HG03354 (cell line): ENCODE data around the gene MYBBP1A.
"Not testable (repeated sequence)": the region's sequence is repeated elsewhere in the genome, so short reads cannot be mapped to it uniquely, and the experiment has no call there.

ENCODE experiments used
- ATAC-seq: cut with Tn5 transposase; IDR thresholded peaks from one replicate; pipeline ENCODE4 v1.9.1; 2021; ENCODE audit warnings: mild to moderate bottlenecking; ENCODE audit not compliant: unreplicated experiment, poor library complexity, severe bottlenecking

MYBBP1A gene, protein sequence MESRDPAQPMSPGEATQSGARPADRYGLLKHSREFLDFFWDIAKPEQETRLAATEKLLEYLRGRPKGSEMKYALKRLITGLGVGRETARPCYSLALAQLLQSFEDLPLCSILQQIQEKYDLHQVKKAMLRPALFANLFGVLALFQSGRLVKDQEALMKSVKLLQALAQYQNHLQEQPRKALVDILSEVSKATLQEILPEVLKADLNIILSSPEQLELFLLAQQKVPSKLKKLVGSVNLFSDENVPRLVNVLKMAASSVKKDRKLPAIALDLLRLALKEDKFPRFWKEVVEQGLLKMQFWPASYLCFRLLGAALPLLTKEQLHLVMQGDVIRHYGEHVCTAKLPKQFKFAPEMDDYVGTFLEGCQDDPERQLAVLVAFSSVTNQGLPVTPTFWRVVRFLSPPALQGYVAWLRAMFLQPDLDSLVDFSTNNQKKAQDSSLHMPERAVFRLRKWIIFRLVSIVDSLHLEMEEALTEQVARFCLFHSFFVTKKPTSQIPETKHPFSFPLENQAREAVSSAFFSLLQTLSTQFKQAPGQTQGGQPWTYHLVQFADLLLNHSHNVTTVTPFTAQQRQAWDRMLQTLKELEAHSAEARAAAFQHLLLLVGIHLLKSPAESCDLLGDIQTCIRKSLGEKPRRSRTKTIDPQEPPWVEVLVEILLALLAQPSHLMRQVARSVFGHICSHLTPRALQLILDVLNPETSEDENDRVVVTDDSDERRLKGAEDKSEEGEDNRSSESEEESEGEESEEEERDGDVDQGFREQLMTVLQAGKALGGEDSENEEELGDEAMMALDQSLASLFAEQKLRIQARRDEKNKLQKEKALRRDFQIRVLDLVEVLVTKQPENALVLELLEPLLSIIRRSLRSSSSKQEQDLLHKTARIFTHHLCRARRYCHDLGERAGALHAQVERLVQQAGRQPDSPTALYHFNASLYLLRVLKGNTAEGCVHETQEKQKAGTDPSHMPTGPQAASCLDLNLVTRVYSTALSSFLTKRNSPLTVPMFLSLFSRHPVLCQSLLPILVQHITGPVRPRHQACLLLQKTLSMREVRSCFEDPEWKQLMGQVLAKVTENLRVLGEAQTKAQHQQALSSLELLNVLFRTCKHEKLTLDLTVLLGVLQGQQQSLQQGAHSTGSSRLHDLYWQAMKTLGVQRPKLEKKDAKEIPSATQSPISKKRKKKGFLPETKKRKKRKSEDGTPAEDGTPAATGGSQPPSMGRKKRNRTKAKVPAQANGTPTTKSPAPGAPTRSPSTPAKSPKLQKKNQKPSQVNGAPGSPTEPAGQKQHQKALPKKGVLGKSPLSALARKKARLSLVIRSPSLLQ (N-terminal part only)

DNA sequence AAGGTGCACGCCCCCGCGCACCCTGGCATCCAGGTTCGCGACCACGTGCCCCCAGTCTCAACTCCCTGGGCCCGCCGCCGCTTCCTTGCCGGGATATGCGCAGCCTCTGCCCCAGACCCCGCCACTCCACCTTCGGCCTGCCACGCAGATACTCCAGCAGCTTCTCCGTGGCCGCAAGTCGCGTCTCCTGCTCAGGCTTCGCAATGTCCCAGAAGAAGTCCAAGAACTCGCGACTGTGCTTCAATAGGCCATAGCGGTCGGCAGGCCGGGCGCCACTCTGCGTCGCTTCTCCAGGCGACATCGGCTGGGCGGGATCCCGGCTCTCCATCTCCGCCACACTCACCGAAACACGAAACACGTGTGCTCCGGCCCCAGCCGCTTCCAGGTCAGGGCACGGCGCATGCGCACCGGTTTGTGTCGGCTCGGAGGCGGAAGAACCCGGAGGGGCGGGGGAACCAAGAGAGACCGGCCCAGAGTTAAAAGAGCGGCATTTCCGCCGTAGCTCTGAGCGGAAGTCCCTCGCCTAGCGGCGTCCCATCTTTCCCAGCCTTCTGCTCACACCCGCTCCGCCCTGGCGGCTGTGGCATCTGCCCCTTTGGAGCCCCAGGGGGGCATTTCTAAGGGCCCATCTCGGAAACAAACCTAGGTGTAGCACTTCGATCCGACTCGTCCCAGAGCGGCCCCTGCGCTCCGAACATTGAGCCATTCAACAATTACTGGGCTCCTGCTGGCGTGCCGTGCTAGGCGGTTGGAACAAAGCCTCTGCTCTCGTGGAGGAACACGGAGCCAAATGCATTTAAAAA lies at the start of gene MYBBP1A:
Gene MYBBP1A (minus strand): TSS at position 388 of the 803 bp plus-strand sequence. CDS start 60 bp downstream, at position 328.
- ATAC-seq, result peak; percentile 87

DNA sequence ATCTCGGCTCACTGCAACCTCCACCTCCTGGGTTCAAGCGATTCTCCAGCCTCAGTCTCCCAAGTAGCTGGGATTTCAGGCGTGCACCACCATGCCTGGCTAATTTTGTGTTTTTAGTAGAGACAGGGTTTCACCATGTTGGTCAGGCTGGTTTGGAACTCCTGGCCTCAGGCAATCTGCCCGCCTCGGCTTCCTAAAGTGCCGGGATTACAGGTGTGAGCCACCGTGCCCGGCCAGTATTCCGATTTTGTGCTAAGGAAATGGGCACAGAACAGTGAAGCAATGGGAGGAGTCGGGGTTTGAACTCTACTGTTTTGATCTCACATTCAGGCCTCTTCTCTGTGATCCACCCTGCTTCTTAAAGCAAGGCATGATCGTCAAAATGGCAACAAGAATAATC lies 49.6 kb upstream of the MYBBP1A start:
- ATAC-seq, result not testable (repeated sequence)

DNA sequence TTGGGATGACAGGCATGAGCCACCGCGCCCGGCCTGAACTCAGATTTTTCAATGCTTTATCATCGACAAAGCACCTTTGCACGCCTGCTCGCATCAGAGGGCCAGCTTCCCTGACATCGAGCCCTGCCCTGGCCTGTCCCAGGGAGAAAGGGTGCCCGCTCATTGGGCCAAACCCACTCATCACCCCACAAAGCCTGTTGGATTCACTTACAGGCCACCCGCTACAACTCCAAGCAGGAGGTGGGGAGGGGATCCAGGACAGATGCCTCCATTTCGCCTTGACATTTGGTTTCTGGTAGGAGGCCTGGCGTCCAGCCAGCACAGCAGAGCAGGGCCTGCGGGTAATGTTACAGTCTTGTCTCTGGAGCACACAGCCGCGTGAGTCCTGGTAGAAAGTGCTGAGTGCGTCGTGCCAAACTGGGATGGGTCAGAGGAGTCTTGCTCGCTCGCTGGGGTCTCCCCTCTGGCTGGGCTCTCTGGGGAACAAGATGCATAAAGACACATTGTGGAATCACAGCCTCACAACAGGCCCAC lies 49.0 kb upstream of the MYBBP1A start:
- no peak for ATAC-seq

DNA sequence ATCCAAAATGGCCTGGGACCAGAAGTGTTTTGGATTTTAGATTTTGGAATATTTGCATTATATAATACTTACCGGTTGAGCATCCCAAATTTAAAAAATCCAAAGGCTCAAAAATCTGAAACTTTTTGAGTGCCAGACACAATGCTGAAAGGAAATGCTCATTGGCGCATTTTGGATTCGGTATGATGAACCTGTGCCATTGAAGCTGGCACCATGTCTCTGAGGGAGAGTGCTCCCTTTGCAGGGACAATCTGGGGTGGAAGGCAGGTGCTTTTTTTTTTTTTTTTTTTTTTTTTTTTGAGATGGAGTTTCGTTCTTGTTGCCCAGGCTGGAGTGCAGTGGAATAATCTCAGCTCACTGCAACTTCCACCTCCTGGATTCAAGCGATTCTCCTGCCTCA lies 46.9 kb upstream of the MYBBP1A start:
- no peak for ATAC-seq

DNA sequence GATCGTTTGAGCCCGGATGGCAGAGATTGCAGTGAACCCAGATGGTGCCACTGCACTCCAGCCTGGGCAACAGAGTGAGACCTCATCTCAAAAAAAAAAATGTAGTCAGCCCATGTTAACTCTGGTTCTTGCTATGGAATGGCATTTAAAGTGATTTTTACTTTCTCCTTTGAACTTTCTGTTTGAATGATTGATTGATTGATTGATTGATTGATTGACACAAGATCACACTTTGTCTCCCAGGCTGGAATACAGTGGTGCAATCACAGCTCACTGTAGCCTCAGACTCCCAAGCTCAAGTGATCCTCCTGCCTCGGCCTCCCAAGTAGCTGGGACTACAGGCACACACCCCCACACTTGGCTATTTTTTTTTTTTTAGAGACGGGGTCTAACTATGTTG lies 46.1 kb upstream of the MYBBP1A start:
- ATAC-seq, result no peak

DNA sequence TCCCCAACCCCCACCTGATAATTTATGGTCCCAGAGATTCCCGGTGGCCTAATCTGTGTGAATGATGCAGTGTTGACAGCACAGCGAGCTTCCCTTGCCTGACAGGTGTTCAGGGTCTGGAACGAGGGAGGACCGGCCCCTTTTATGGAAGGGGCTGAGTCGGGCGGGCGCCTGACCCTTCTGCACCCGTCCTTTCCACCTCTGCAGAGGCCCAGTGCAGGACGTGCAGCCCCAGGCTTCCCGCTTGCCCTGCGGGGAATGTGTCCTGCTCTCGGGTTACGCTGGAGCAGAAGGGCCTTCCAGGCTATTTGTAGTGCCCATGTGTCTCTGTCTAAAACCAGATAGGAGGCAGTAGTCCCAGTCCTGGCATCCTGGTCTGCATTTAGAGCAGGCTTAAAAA lies 45.4 kb upstream of the MYBBP1A start:
- ATAC-seq, result no peak

DNA sequence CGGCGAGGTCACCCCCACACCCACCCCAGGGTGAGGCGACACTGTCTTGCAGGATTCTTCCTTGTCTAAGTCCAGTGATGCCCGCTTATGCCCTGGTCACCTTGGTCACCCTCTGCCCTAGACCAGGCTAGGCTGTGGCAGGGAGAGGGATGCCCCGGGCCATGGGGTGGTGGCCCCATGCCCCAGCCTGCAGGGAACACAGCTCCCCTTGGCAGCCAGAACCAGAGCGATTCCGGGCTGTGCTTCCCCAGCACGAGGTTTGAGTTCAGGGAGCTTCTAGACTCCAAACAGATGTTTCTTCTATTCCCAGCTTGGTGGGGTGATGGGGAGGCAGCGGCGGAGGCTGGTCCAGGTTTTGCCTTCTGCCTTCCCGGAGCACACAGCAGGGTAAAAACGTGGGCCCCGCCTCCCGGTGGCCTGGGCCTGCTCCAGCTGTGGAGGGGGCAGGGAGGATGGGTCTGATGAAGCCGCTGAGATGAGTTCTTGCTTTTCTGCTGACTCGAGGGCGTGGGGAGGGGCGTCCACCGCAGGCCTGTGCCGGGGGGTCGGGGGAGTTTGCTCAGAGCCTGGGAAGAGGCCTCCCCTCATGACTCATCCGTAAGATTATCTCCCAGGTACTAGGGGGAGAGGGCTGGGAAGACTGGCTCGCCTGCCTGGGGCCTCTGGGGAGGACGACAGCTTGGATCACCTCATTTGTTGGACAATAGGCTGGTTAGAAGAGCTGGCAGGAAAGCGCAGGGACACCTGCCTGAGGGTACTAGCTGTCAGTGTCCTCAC lies 44.5 kb upstream of the MYBBP1A start:
- no peak for ATAC-seq

DNA sequence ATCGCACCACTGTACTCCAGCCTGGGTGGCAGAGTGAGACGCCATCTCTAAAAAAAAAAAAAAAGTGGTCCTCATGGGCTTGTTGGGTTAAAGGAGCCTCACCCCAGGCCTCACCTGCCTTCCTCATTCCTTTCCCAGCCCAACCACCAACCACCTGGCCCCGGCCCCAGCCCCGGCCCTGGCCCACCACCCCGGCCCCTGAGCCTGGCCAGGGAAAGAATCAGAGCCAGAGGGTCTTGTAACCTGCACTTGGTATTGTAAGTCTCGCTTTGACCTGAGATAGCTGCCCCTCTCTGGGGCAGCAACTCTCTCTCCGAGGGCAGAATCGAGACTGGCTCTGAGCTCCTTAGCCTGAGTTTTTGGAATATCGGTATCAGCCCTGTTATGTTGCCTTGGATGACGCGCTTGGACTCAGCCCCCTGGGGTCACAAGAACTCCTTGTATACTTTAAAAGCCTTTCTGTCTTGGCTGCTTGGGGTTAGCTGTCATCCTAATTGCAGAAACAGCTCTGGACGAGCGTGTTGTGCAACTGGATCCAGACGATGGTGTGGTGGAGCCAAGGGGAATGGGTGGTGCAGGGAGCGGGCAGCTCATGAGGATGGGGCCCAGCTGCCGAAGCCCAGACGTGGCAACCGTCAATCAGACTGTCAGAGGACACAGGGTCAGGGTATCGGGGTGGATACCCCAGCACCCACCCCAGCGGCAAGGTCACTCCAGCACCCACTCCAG lies 43.8 kb upstream of the MYBBP1A start:
- no peak for ATAC-seq

DNA sequence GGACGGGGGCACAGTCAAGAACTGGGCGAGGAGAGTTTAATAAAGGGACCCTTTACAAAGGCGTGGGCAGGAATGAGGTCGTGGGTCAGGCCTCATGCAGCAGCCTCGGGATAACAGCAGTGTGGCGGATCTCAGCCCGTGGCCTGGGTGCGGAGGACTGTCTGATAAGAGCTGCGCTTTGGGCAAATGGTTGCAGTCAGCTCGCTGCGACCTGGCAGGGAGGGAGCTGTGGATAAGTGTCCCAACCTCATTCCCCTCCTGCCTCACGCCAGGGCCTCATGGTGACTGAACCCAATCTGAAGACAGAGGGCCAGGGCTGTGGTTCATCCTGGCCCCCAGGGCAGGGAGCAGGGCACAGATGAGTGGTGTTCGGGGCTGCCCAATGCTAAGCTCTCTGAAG lies 42.8 kb upstream of the MYBBP1A start:
- ATAC-seq, result no peak

DNA sequence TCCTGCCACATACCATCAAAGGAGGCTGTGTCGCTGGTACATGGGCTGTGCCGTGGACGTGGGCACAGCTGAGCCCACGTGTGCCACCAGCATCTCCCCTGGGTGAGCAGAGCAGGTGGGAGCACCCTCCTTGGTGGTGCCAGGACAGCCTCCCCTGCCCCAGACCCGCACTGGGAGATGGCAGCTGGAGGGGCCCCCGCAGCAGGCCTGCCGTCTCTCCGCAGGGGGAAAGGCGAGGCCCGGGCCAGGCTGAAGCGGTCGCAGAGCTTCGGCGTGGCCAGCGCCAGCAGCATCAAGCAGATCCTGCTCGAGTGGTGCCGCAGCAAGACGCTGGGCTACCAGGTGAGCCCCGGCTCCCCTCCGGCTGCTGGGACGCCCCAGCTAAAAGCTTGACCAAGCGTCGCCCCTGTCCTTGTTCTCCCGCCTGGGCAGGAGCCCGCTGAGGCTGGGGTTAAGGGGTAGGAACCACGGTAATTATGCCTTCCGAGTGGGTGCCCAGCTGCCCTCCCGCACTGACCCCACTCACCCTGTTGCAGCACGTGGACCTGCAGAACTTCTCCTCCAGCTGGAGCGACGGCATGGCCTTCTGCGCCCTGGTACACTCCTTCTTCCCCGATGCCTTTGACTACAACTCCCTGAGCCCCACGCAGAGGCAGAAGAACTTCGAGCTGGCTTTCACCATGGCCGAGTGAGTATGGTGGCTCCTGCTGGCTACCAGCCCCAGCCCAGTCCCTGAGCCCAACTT lies 41.6 kb upstream of the MYBBP1A start:
- ATAC-seq, result no peak

DNA sequence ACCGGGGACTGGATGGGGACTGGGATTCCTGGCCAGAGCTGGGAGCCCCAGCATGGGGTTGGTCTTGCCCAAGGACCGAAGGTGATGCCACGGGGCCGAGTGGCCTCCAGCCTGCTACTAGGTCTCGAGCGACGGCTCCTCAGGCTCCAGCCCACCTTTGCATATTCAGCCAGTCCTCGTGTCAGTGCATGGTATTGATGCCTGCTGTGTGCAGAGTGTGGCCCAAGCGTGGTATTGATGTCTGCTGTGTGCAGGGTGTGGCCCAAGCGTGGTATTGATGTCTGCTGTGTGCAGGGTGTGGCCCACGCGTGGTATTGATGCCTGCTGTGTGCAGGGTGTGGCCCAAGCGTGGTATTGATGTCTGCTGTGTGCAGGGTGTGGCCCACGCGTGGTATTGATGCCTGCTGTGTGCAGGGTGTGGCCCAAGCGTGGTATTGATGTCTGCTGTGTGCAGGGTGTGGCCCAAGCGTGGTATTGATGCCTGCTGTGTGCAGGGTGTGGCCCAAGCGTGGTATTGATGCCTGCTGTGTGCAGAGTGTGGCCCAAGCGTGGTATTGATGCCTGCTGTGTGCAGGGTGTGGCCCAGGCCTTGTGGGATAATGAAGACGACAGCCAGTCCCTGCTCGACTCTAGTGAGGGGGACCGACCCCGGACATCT lies 40.6 kb upstream of the MYBBP1A start:
- not testable (repeated sequence) for ATAC-seq

DNA sequence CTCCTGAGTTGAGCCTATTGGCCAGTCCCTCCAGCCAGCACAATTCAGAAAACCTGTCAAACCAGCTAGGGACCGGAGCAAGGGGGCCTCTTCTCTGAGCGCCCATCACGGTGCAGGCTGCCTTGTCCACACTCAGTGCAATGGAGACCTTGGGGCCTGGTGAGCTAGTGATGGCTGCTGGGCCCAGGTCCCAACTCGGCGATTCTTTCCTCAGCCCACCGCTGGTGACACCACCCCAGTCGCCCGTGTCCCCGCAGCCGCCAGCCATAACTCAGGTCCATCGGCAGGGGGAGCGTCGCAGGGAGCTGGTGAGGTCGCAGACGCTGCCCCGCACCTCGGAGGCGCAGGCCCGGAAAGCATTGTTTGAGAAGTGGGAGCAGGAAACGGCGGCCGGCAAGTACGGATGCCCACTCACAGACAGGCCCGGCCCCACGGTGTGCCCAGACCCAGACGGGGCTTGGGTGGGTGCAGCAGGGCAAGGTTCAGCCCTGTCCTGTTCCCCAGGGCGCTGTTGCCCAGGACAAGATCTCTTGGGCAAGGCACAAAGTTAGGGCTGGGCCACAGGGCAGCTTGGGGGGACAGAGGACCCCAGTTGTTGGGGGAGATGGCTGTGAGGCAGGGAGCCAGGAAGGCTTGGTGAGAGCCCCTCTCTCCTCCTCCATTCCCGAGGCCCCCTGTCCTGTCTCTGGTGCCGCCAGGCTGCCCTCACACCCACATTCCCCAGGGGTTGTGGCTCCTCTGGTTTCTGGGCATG lies 39.9 kb upstream of the MYBBP1A start:
- no peak for ATAC-seq

DNA sequence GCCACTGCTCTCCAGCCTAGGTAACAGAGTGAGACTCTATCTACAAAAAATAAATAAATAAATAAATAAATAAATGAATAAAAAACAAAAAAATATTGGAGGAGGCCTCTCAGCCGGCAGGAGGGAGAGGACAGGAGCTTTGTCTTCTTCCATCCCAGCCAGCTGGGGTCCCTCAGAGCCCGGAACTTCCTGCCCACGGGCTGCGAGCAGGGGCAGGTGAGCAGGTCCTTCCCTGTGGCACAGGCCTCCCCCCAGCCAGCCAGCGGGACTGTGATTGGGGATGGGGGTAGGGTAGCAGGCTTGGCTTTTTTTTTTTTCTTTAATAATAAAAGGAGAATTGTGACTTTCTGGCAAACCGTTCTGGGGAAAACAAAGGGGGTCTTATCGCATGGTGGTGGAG lies 39.2 kb upstream of the MYBBP1A start:
- ATAC-seq, result no peak

DNA sequence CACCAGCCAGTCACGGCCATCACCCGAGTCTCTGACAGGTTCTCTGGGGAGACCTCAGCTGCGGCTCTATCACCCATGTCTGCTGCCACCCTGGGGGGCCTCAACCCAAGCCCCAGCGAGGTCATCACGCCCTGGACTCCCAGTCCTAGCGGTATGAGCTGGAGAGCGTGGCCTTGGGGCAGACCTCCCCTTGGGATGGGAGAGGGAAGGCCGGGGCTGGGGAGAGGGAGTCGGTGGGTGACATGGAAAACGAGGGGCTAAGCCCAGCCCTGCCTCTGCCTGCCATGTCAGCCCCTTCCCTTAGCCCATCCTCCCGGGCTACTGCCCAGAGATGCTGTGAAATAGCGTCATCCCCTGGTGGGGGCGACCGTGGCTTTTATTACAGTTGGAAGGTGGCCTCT lies 37.8 kb upstream of the MYBBP1A start:
- no peak for ATAC-seq

DNA sequence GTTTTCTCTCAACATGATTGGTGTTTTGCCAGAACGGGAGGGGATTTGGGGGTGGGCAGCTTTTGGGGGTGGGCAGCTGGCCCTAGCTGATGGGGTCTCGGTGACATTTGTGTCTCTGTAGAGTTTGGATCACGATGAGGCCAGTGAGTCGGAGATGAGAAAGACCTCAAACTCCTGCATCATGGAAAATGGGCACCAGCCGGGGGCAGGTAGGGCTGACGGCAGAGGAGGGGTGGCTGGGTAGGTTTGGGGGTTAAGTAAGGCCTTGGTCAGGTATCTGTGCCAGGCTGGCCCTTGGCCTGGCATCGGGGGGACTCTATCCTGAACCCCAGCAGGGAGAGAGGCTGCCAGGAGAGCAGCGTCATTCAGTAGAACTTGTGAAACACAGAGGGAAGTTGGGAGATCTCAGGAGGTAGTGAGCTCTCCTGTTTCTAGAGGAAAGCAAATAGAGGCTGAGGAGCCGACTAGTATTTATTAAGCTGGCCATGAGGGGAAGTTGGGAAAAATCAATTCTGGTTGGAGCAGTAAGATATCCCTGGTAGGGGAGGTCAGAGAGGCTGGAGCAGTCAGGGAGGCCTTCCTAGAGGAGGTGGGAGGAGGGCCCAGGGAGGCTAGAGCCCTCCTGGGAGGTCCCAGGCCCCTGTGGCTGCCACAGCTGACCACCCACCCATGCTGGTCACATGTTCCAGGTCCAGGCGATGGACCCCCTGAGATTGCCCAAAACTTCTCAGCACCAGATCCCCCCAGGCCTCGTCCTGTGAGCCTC lies 37.2 kb upstream of the MYBBP1A start:
- no peak for ATAC-seq
